KG1 (cell line): ENCODE measurements around the gene NDUFB11.
A peak's percentile ranks its signal among the peaks of the same experiment; 100 is the strongest.
"Not testable (repeated sequence)": the region's sequence is repeated elsewhere in the genome, so short reads cannot be mapped to it uniquely, and the experiment has no call there.

ENCODE experiments used
- DNase-seq: peaks from one replicate; lab custom pipeline; 2025; lab: John Stamatoyannopoulos, UW

The NDUFB11 gene

GRCh38 chrX:47146121-47146935, 1.8 kb upstream of the NDUFB11 start:
- no peak for DNase-seq

- DNase-seq = no peak
These were observed 1.1 kb upstream of the NDUFB11 start for GRCh38 chrX:47145395-47146120.

GRCh38 chrX:47143894-47144625, 442 bp downstream of the NDUFB11 start:
- DNase-seq = peak; percentile 23

GRCh38 chrX:47138171-47138570, 6.3 kb downstream of the NDUFB11 start:
- no peak for DNase-seq

- not testable (repeated sequence) for DNase-seq
These were observed 8.9 kb downstream of the NDUFB11 start for GRCh38 chrX:47135650-47136049.

- no peak for DNase-seq
These were observed 11.0 kb downstream of the NDUFB11 start for GRCh38 chrX:47133493-47133892.

- no peak for DNase-seq
These were observed 14.6 kb downstream of the NDUFB11 start for GRCh38 chrX:47129899-47130358.

- DNase-seq = peak; percentile 76
These were observed 15.2 kb downstream of the NDUFB11 start for GRCh38 chrX:47129157-47129898.

- not testable (repeated sequence) for DNase-seq
These were observed 20.0 kb downstream of the NDUFB11 start for GRCh38 chrX:47124466-47124865.

GRCh38 chrX:47116551-47117110, 27.9 kb downstream of the NDUFB11 start:
- not testable (repeated sequence) for DNase-seq

GRCh38 chrX:47112316-47112954, 32.1 kb downstream of the NDUFB11 start:
- no peak for DNase-seq

GRCh38 chrX:47110936-47111615, 33.4 kb downstream of the NDUFB11 start:
- not testable (repeated sequence) for DNase-seq

GRCh38 chrX:47101206-47101605, 43.3 kb downstream of the NDUFB11 start:
- no peak for DNase-seq

- DNase-seq = no peak
These were observed 46.0 kb downstream of the NDUFB11 start for GRCh38 chrX:47098338-47099094.

GRCh38 chrX:47097018-47097417, 47.5 kb downstream of the NDUFB11 start:
- no peak for DNase-seq

GRCh38 chrX:47093860-47094259, 50.6 kb downstream of the NDUFB11 start:
- DNase-seq = no peak

GRCh38 chrX:47093248-47093647, 51.3 kb downstream of the NDUFB11 start:
- DNase-seq = no peak
